ENCODE results near the gene SOX10. TPM values are rescaled to one million over a fixed set of nuclear protein-coding genes. Genes with fewer than 3 reads are reported as not detected.
"Not testable (repeated sequence)": the region's sequence is repeated elsewhere in the genome, so short reads cannot be mapped to it uniquely, and the experiment has no call there.

SOX10 gene
- total RNA-seq, 1 donor from 2014 or later: 1.2 TPM

DNA sequence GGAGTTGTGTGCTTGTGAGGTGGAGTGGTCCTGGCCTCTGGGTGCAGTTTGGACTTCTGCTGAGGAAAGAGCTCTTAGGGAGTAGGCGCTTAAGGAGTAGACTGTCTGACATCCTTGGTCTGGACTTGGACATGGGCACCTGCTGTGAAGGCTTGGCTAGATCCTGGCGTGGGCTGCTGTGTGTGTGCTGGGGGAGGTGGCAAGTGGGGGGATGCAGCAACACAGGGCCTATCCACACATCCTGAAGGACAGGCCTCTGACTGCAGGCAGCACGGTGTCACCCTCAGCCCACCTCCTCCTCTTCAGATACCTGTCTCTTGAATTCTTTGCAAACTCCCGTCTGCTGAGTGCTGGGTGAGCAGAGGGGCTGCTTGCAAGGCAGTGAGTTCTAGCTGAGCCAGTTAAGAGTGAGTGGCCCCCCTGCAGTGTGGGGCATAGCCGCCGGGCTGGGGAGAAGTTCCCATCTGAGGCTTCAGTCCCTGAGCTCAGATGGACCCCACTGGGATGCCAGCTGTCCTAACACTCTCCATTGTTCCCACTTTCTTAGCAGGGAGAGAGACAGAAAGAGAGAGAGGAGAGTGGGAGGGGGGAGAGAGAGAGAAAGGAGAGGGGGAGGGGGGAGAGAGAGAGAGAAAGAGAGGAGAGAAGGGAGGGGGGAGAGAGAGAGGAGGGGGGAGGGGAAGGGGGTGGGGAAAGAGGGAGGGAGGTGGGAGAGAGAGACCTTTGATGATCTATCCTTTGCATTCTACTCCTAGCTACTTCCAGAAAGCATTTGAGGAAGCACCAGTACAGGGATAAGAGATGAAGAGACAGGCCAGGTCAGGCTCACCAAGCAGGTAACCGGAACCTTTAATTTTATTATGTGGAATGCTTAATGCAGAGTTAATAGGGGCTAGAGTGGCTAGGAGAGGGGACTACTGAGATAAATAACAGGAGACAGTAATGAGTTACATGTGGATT is 12.6 kb downstream of the SOX10 start:
- DNase-seq (no peak), ATAC-seq (ENCODE audit: poor library complexity) (no peak)
- intact Hi-C loops (cut with DNase I): no loop called here

GRCh38 chr22:37970864-37971263 is 13.5 kb downstream of the SOX10 start:
- intact Hi-C loops (cut with DNase I): no loop called here
- no peak for DNase-seq
- ATAC-seq (ENCODE audit: poor library complexity): no peak

GRCh38 chr22:37968452-37969251 is 15.7 kb downstream of the SOX10 start:
- DNase-seq: no peak
- intact Hi-C loops (cut with DNase I): loop anchor here (5.0 kb wide), 1 partner anchor 151 kb away; no protein-coding TSS in a partner anchor
- no peak for ATAC-seq (ENCODE audit: poor library complexity)

- intact Hi-C loops (cut with DNase I): loop anchor here (5.0 kb wide), 1 partner anchor 151 kb away; no protein-coding TSS in a partner anchor
- DNase-seq: no peak
- no peak for ATAC-seq (ENCODE audit: poor library complexity)
Measured at GRCh38 chr22:37967637-37968451, 16.5 kb downstream of the SOX10 start.

GRCh38 chr22:37967147-37967546 is 17.2 kb downstream of the SOX10 start:
- intact Hi-C loops (cut with DNase I): loop anchor here (5.0 kb wide), 1 partner anchor 150 kb away; no protein-coding TSS in a partner anchor
- ATAC-seq (ENCODE audit: poor library complexity): no peak
- no peak for DNase-seq

- DNase-seq (no peak), ATAC-seq (ENCODE audit: poor library complexity) (peak; percentile 50)
- intact Hi-C loops (cut with DNase I): loop anchor here (5.0 kb wide), 1 partner anchor 149 kb away; no protein-coding TSS in a partner anchor
Measured at GRCh38 chr22:37965940-37966664, 18.3 kb downstream of the SOX10 start.

DNA sequence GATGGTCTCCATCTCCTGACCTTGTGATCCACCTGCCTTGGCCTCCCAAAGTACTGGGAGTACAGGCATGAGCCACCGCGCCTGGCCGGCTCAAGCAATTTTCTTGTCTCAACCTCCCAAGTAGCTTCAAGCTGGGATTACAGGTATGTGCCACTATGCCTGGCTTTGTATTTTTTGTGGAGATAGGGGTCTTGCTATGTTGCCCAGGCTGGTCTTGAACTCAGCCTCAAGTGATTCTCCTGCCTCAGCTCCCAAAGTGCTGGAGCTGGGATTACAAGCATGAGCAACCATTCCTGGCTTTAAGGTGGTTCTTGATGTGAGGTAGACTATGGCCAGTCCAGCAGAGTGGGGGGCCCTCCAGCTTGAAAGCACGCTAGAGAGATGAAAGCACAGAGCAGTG is 23.3 kb downstream of the SOX10 start:
- intact Hi-C loops (cut with DNase I): no loop called here
- ATAC-seq (ENCODE audit: poor library complexity) (no peak), DNase-seq (no peak)

GRCh38 chr22:37959231-37959825 is 25.0 kb downstream of the SOX10 start:
- intact Hi-C loops (cut with DNase I): no loop called here
- no peak for DNase-seq
- no peak for ATAC-seq (ENCODE audit: poor library complexity)

- ATAC-seq (ENCODE audit: poor library complexity): no peak
- intact Hi-C loops (cut with DNase I): no loop called here
- no peak for DNase-seq
Measured at GRCh38 chr22:37957232-37957631, 27.1 kb downstream of the SOX10 start.

GRCh38 chr22:37955825-37956397 is 28.4 kb downstream of the SOX10 start:
- DNase-seq; intact Hi-C loops (cut with DNase I): not testable (repeated sequence)

GRCh38 chr22:37954686-37955085 is 29.7 kb downstream of the SOX10 start:
- DNase-seq: no peak
- intact Hi-C loops (cut with DNase I): no loop called here
- no peak for ATAC-seq (ENCODE audit: poor library complexity)

More at GRCh38 chr22:37955825-37956397, 28.4 kb downstream of the SOX10 start:
- not testable (repeated sequence) for ATAC-seq (ENCODE audit: poor library complexity)

GRCh38 chr22:37953437-37954179 is 30.7 kb downstream of the SOX10 start, which contains the start of the genes C22orf23 and POLR2F:
C22orf23 (minus strand) TSS chr22:37953601; CDS start chr22:37953149, 452 bp downstream.
POLR2F (plus strand) TSS chr22:37953699; CDS start chr22:37953788, 89 bp downstream.
- peak; percentile 99 for ATAC-seq (ENCODE audit: poor library complexity)
- peak; percentile 99 for DNase-seq
- intact Hi-C loops (cut with DNase I): no loop called here

- DNase-seq (no peak), ATAC-seq (ENCODE audit: poor library complexity) (peak; percentile 62)
- intact Hi-C loops (cut with DNase I): no loop called here
Measured at GRCh38 chr22:37953062-37953436, 31.3 kb downstream of the SOX10 start.

- intact Hi-C loops (cut with DNase I); DNase-seq: not testable (repeated sequence)
- ATAC-seq (ENCODE audit: poor library complexity): peak; percentile 4
Measured at GRCh38 chr22:37952629-37953028, 31.7 kb downstream of the SOX10 start.

DNA sequence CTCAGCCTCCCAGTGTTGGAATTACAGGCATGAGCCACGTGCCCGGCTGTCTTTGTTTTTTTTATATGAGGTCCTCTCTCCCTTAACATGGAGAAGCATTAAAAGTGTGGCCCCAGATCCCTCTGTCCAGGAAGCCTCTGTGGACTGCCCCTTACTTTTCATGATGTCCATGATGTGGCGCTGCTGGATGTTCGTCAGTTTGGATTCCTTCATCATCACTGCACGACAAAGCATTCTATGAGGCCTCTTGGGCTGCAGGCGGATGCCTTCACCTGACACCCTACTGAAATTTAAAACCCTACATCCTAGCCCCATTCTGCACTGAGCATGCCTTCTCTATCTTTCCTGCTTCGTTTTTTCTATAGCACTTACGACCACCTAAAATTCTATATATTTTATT is 33.0 kb downstream of the SOX10 start:
- DNase-seq: no peak
- no peak for ATAC-seq (ENCODE audit: poor library complexity)
- intact Hi-C loops (cut with DNase I): no loop called here

DNA sequence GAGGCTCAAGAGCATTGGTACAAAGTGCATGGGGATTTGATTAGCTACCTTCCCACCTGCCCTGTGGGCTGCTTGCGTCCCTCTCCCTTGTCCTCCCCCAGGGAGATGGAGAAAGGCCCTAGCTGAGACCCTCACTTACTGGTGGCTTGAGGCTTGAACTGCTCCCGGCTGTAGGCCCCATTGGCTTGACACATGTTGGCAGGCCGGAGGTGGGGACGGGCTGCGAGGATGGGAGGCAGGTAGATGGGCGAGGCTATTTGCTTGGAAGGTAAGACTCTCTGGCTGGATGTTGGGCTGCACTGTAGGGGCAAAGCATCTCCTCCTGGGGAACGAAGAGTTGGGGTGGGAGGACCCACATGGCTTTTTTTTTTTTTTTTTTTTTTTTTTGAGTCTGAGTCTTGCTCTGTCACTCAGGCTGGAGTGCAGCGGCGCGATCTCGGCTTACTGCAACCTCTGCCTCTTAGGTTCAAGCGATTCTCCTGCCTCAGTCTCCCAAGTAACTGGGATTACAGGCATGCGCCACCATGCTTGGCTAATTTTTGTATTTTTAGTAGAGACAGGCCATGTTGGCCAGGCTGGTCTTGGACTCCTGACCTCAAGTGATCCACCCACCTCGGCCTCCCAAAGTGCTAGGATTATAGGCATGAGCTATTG is 37.1 kb downstream of the SOX10 start:
- DNase-seq; intact Hi-C loops (cut with DNase I): not testable (repeated sequence)

More for the DNA sequence above, 37.1 kb downstream of the SOX10 start:
- not testable (repeated sequence) for ATAC-seq (ENCODE audit: poor library complexity)
